ENCODE measurements around the gene SNX1. TPM values are rescaled to one million over a fixed set of nuclear protein-coding genes. Genes with fewer than 3 reads are reported as not detected.
A peak's percentile ranks its signal among the peaks of the same experiment; 100 is the strongest.

SNX1 gene
- 29.3 and 58.2 TPM in 2 replicates for total RNA-seq (2016; rRNA removed; fragmentation: Illumina TruSeq; extraction: Trizol)
- 12.4 and 14.5 TPM in 2 replicates for total RNA-seq (2016; cell fraction: cytosol; rRNA removed; fragmentation: Illumina TruSeq; extraction: Trizol; ENCODE audit: low read depth)
- total RNA-seq (2016; cell fraction: insoluble cytoplasmic fraction; rRNA removed; fragmentation: Illumina TruSeq; extraction: Trizol): 28.7 and 54.5 TPM in 2 replicates
- 20.0 and 22.0 TPM in 2 replicates for total RNA-seq (2016; cell fraction: membrane; rRNA removed; fragmentation: Illumina TruSeq; extraction: Trizol)
- 37.1 and 41.6 TPM in 2 replicates for total RNA-seq (2016; cell fraction: nucleus; rRNA removed; fragmentation: Illumina TruSeq; extraction: Trizol)
- 60.1 and 63.5 TPM in 2 replicates for polyA plus RNA-seq (2011; rRNA removed)
- 48.1 and 49.3 TPM in 2 replicates for polyA plus RNA-seq (2011; cell fraction: cytosol; rRNA removed)
- polyA plus RNA-seq (2011; cell fraction: nucleus; rRNA removed): 116 and 118 TPM in 2 replicates
- 46.7 and 52.1 TPM in 2 replicates for polyA plus RNA-seq (2012)
- 14.2 and 16.4 TPM in 2 replicates for polyA plus RNA-seq (2016; cell fraction: cytosol; fragmentation: Illumina TruSeq; extraction: Trizol; ENCODE audit: low read depth)
- polyA plus RNA-seq (2016; cell fraction: insoluble cytoplasmic fraction; fragmentation: Illumina TruSeq; extraction: Trizol; ENCODE audit: low read depth): 117 and 119 TPM in 2 replicates
- 22.7 and 27.4 TPM in 2 replicates for polyA plus RNA-seq (2016; cell fraction: membrane; fragmentation: Illumina TruSeq; extraction: Trizol; ENCODE audit: low read depth)
- polyA plus RNA-seq (2016; cell fraction: nucleus; fragmentation: Illumina TruSeq; extraction: Trizol; ENCODE audit: insufficient read depth, low read depth): 118 and 124 TPM in 2 replicates
- 89.7 and 117 TPM in 2 replicates for polyA minus RNA-seq (2011; rRNA and poly(A)+ RNA removed; ENCODE audit: low replicate concordance)
- 36.7 and 43.3 TPM in 2 replicates for polyA minus RNA-seq (2011; cell fraction: cytosol; rRNA and poly(A)+ RNA removed)
- 56.4 and 70.6 TPM in 2 replicates for polyA minus RNA-seq (2011; cell fraction: nucleus; rRNA and poly(A)+ RNA removed)
- Bru-seq, nascent RNA: percentile 87 among the genes with signal in this experiment
- BruChase-seq, experiment 1, labeled RNA remaining after a 6-hour chase: percentile 90 among the genes with signal in this experiment
- BruChase-seq, experiment 2, labeled RNA remaining after a 2-hour chase: percentile 88 among the genes with signal in this experiment
- long read RNA-seq, experiment 1, transcript SNX1-208 (15 exons, 1,971 nt): major isoform, 121 of 147 reads
- long read RNA-seq, experiment 1, partial matches to known transcripts: 15 of 147 reads
- long read RNA-seq, experiment 1, other reads (novel, unspliced or antisense): 9 of 147 reads
- long read RNA-seq, experiment 2, transcript SNX1-208 (15 exons, 1,971 nt): major isoform, 76 of 151 reads
- long read RNA-seq, experiment 2, partial matches to known transcripts: 31 of 151 reads
- long read RNA-seq, experiment 2, other reads (novel, unspliced or antisense): 44 of 151 reads

GRCh38 chr15:64095795-64096667, at the start of gene SNX1:
Gene SNX1, plus strand, starts transcription at chr15:64095982. Its CDS starts 32 bp downstream, at chr15:64096014.
- WGBS (ENCODE audit: low lambda C conversion rate): 2% methylated on average over 17 of the region's 70 CpGs
- peak within 1 kb of the TSS; percentile 87 for H3K4me2 ChIP-seq (ENCODE audit: low read depth, low read length)
- peaks cover 7% of the 10 kb centered on the region for H4K20me1 ChIP-seq (ENCODE audit: insufficient read depth, low read length)
- peak within 1 kb of the TSS; percentile 74 for H3K27ac ChIP-seq (ENCODE audit: extremely low read length, insufficient read depth, low read length)
- DNase-seq (ENCODE audit: low spot score) (peak; percentile 88), FAIRE-seq (peak; percentile 64), ATAC-seq (peak; percentile 61)
- in situ Hi-C loops (cut with HindIII; ENCODE audit: extremely low pct_ligation_motif_present, low pct_unique_long_range_greater_than_20kb): loop anchor here (5.0 kb wide), 1 partner anchor 56 kb away; the partner anchor contains the start of gene SNX22
- ChIA-PET POLR2A (interaction anchor here (1.0 to 1.9 kb wide), 6 partner anchors 16 to 939 kb away, joined by 3 to 12 read pairs (median 6); partner anchors contain the start of genes PPIB and RPS27L), CTCF (ENCODE audit: low intra/inter-chr PET ratio, low total read pairs) (interaction anchor here (1.4 kb wide), 1 partner anchor 58 kb away, joined by 4 read pairs; no protein-coding TSS in a partner anchor)
- no peaks in the 10 kb centered on the region; a peak in 1 of 5 replicates for H3K27me3 ChIP-seq (ENCODE audit: control insufficient read depth in 1 of 2, insufficient read depth in 2 of 2, low read length in 2 of 2)
- peak within 1 kb of the TSS; percentile 39 for H2AFZ ChIP-seq (ENCODE audit: low read length)
- no peaks in the 10 kb centered on the region; a peak in 2 of 5 replicates for H3K36me3 ChIP-seq (replicated peaks in 1 of 2; ENCODE audit: control insufficient read depth in 1 of 2, insufficient read depth in 2 of 2, low read length in 2 of 2)
- H3K4me1 ChIP-seq (ENCODE audit: insufficient read depth, low read length): peaks cover 58% of the 10 kb centered on the region
- peak within 1 kb of the TSS; percentile 81 to 97 (median 95) for H3K4me3 ChIP-seq (replicated peaks in 1 of 3; ENCODE audit: insufficient read depth in 1 of 3, low read depth in 2 of 3, low read length in 3 of 3)
- no peaks in the 10 kb centered on the region for H3K9me3 ChIP-seq (ENCODE audit: low read length)
- intact Hi-C loops (cut with micrococcal nuclease; ENCODE audit: unreplicated experiment): loop anchor here (2.0 kb wide), 1 partner anchor 57 kb away; no protein-coding TSS in a partner anchor
- peaks cover 71% of the 10 kb centered on the region for H3K79me2 ChIP-seq (ENCODE audit: insufficient read depth, low read length)
- TSS peak; percentile 67 for BruUV-seq (replicated peaks)
- H3K9ac ChIP-seq (ENCODE audit: insufficient read depth, low read depth, low read length): peak within 1 kb of the TSS; percentile 85
- TF ChIP-seq RFXAP (CRISPR knock-in tag; IDR thresholded peaks at IDR 0.05; ENCODE audit: borderline replicate concordance): 0 out of 2 replicates have a peak, but pooled peaks have one; percentile 30
- 0 out of 2 replicates have a peak, but pooled peaks have one; percentile 44 for TF ChIP-seq ETV6 (CRISPR knock-in tag; conservative IDR thresholded peaks at IDR 0.05)
- 0 out of 2 replicates have a peak, but pooled peaks have one; percentile 38 for TF ChIP-seq ZNF44 (CRISPR knock-in tag; IDR thresholded peaks at IDR 0.05)
- TF ChIP-seq CBX1 (IDR thresholded peaks at IDR 0.05; ENCODE audit: low read depth): peak; percentile 73
- no peak for TF ChIP-seq ZNF83 (CRISPR knock-in tag; IDR thresholded peaks at IDR 0.05; ENCODE audit: borderline replicate concordance)
- TF ChIP-seq ZNF790 (CRISPR knock-in tag; IDR thresholded peaks at IDR 0.05; ENCODE audit: borderline replicate concordance): peak; percentile 80; the same call in 1 of the 2 replicates
- no peak for TF ChIP-seq ZNF841 (CRISPR knock-in tag; IDR thresholded peaks at IDR 0.05; ENCODE audit: borderline replicate concordance)
- TF ChIP-seq ZBTB7B (CRISPR knock-in tag; IDR thresholded peaks at IDR 0.05): peak; percentile 78; the same call in 1 of the 2 replicates
- peak; percentile 57; the same call in 1 of the 2 replicates for TF ChIP-seq ZNF878 (CRISPR knock-in tag; IDR thresholded peaks at IDR 0.05)
- TF ChIP-seq HOXA5 (CRISPR knock-in tag; IDR thresholded peaks at IDR 0.05): peak; percentile 55; the same call in 1 of the 2 replicates
- peak; percentile 76 for TF ChIP-seq SP5 (CRISPR knock-in tag; IDR thresholded peaks at IDR 0.05; ENCODE audit: borderline replicate concordance, low read depth)
- TF ChIP-seq HMGXB3 (CRISPR knock-in tag; IDR thresholded peaks at IDR 0.05; ENCODE audit: borderline replicate concordance): 0 out of 2 replicates have a peak, but pooled peaks have one; percentile 39

Data from HepG2 (cell line).